D721Med (cell line): ENCODE results near the gene SLCO3A1.

Experiments used
- DNase-seq: peaks from one replicate; pipeline ENCODE4 v3.0.0; 2011; ENCODE audit warnings: low spot score; ENCODE audit not compliant: insufficient read length
- FAIRE-seq: peaks from 2 replicates; lab custom pipeline; 2011; peaks lifted over from hg19 to GRCh38; lab: Jason Lieb, UNC
- TF ChIP-seq, protein P1 (sequence below): IDR thresholded peaks from 2 replicates; pipeline ENCODE4 v1.5.1; 2012; ENCODE audit warnings: mild to moderate bottlenecking, control low read depth; ENCODE audit not compliant: insufficient read depth; ENCODE audit errors: missing control alignments

The SLCO3A1 gene

DNA sequence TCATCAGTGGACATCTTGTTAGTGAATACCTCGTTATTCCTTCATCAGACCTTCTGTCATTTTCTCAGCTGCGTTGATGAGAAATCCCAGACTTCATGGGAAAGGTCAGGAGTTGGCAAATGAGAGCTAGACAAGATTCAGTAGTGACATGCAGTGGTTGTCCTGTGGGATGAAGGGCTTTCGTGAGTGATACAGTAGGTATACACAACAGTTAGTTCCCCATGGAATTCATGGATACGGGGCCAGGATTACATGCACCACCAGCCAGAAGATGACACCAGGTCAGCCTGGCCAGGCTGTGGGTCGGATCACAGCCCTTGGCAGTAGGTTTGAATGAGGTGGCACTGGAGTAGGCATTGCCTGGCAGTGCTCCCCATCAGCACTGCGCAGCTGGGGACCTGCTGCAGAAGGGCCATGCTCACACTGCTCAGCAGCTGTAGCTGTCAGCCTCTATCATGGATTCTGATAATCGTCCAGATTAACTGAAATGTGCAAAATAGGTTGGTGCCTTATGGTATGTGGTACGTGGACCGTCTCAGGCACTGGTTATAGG lies 150.1 kb downstream of the SLCO3A1 start:
- no peak for DNase-seq
- no peak for FAIRE-seq
- TF ChIP-seq, protein P1, sequence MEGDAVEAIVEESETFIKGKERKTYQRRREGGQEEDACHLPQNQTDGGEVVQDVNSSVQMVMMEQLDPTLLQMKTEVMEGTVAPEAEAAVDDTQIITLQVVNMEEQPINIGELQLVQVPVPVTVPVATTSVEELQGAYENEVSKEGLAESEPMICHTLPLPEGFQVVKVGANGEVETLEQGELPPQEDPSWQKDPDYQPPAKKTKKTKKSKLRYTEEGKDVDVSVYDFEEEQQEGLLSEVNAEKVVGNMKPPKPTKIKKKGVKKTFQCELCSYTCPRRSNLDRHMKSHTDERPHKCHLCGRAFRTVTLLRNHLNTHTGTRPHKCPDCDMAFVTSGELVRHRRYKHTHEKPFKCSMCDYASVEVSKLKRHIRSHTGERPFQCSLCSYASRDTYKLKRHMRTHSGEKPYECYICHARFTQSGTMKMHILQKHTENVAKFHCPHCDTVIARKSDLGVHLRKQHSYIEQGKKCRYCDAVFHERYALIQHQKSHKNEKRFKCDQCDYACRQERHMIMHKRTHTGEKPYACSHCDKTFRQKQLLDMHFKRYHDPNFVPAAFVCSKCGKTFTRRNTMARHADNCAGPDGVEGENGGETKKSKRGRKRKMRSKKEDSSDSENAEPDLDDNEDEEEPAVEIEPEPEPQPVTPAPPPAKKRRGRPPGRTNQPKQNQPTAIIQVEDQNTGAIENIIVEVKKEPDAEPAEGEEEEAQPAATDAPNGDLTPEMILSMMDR, result no peak

DNA sequence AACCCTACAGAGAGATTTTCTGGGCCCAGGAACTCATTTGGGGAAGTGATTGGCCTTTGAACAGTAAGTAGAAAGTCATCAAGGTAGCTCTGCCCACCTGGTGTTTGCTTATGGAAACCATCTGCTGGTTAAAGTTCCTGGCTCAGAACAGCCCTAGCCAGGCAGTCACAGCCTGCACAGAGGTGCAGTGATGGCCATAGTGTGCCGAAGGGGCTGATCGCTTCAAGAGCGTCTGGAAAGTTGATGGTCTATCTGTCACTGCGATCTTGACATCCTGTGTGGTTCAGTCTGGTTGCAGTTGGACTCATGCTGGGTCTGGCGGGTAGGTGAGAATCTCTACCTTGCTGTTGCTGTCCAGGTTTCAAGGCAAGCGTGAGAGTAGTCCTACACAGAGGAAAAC lies 151.6 kb downstream of the SLCO3A1 start:
- TF ChIP-seq, protein P1, result no peak
- DNase-seq (no peak), FAIRE-seq (no peak)

DNA sequence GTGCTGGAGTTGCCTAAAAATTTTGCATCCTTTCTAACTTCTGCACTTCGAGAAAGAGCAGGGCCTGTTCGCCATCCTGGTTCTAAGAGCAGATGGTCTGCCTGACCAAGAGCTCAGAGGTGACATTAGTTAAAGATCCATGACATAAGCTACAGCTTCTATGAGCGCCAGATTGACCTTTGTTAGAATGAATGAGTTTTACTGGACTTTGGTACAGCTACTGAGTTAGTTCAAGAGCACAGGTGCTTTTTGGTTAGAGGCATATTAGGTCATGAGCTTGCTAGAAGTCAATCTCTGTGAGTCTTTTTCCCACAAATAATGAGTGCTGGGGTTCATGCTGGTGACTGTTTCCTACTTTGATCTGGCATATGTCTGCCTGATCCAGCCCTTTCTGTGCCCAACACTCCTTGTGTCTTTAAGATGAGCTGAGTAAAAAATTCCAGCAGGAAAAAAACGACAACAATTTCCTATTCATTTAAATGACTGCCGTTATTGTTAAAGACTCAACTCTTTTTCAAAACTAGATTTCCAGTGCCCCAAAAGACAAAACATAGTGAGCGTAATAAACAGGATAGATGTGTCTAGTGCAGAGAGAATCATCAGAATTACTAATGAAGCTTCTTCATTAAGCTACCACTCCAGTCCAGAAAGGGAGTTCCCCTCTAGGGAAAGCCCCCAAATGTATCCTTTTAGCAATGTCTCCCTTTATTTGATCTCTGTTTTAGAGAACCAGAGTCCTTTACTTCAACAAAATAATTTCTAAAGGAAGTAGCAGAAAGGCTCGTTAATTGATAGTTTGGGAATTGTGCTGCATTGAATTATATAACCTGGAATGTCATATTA lies 152.9 kb downstream of the SLCO3A1 start:
- DNase-seq (no peak), FAIRE-seq (no peak)
- TF ChIP-seq, protein P1, result no peak

DNA sequence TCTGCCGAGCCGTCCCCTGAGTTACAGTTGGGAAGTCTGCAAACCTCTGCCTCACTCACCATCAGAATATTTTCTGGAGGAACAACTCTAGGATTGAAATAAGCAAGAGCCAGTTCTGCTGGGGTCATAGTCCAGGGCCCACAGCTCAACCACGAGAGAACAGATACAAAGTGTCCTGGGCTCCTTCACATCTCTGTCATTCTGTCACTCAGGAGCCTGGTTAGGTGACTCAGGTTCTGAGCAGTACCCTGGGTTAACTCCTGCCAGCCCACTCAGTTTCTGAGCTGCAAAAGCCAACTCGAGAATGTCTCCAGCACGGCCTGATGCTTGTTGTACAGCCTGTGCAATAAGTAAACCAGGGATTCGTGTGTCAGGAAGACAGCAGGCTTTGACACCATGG lies 155.7 kb downstream of the SLCO3A1 start:
- FAIRE-seq (no peak), DNase-seq (no peak)
- TF ChIP-seq, protein P1, result no peak

DNA sequence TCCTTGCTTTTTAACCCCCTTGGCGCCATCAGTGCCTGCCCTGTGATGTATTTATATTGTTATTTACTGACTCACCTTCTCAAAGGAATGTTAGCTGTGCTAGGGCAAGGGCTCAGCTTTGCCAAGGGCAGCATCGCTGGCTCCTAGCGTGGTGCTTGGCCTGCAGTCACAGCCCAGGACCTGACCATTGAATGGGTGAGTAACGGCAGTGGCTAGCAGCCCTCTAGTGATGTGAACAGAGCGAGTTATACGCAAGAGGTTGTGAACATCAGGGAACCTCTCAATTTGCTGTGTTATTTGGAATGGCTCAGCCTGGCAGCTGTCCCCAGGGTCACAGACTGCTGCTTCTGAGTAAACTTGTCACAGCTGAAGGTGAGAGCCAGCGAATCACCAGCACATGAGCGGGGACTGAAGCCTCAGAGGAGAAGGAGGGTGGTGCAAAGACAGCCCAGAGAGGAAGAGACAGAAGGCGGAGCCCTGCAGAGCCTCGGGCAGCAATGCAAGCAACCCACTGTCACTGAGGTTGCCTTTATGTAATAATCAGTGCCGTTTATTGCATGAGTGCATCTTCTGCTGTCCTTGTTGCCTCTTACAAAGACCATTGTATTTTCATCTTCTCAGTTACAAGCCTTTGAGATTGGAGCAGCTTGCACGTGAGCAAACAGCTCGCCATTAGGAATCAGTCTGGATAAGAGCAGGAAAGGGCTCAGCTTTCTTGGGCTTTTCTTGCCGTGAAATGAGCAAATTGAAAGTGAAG lies 158.3 kb downstream of the SLCO3A1 start:
- FAIRE-seq (no peak), DNase-seq (no peak)
- TF ChIP-seq, protein P1, result no peak

DNA sequence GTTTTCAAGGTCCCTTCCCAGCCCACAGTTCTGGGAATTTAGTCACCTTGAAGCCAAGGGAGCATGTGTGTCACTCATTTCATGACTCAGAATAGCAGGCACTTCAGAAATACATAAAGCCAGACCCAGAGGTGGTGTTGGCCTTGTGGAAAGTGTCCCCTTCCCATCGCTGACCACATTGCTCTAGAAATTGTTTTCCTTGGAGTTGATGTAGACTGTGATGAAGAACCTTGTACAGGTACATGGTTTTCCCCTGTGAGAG lies 158.8 kb downstream of the SLCO3A1 start:
- FAIRE-seq (no peak), DNase-seq (no peak)
- TF ChIP-seq, protein P1, result no peak
